Kidney (tissue), 14 donors: Measurements from ENCODE around the gene TRIM32. TPM values are rescaled to one million over a fixed set of nuclear protein-coding genes. Genes with fewer than 3 reads are reported as not detected.

ENCODE experiments used
- DNase-seq, 5 donors: peaks; one replicate each; pipeline ENCODE4 v3.0.0-alpha.2; 2013 to 2020
- FAIRE-seq: peaks from 2 replicates; lab custom pipeline; 2012; peaks lifted over from hg19 to GRCh38; lab: Jason Lieb, UNC
- H3K27ac ChIP-seq, 2 donors: one replicate each; pipeline ENCODE4 v1.7.0; 2013; ENCODE audit warnings: low read depth in 2 of 2, low read length in 2 of 2, inconsistent platforms in 1 of 2
- H3K27me3 ChIP-seq: one replicate; pipeline ENCODE4 v1.7.1; 2013; ENCODE audit warnings: low read length, inconsistent platforms; ENCODE audit not compliant: control insufficient read depth, insufficient read depth
- H3K36me3 ChIP-seq, 3 donors: one replicate each; pipeline versions ENCODE4 v1.7.0 to v1.7.1; 2013; ENCODE audit warnings: low read length in 3 of 3, control low read depth in 1 of 3, inconsistent platforms in 1 of 3; ENCODE audit not compliant: insufficient read depth in 3 of 3, control insufficient read depth in 2 of 3
- H3K4me1 ChIP-seq, 3 donors: one replicate each; pipeline versions ENCODE4 v1.7.0 to v1.7.1; 2013; ENCODE audit warnings: low read length in 3 of 3, inconsistent platforms in 1 of 3, low read depth in 1 of 3; ENCODE audit not compliant: control insufficient read depth in 2 of 3, insufficient read depth in 2 of 3
- H3K4me3 ChIP-seq, 3 donors: one replicate each; pipeline versions ENCODE4 v1.7.0 to v1.8.1; 2013; ENCODE audit warnings: low read length in 3 of 3, control low read depth in 1 of 3, inconsistent platforms in 1 of 3
- H3K9ac ChIP-seq, 3 donors: one replicate each; pipeline versions ENCODE4 v1.7.0 to v1.7.1; 2013; ENCODE audit warnings: low read length in 3 of 3, control low read depth in 1 of 3, inconsistent platforms in 1 of 3
- H3K9me3 ChIP-seq, 3 donors: one replicate each; pipeline versions ENCODE4 v1.7.0 to v1.7.1; 2013; ENCODE audit warnings: low read length in 3 of 3, control low read depth in 1 of 3, inconsistent platforms in 1 of 3; ENCODE audit not compliant: control insufficient read depth in 2 of 3, insufficient read depth in 1 of 3
- CTCF ChIP-seq: IDR thresholded peaks from 3 replicates; pipeline ENCODE4 v1.5.1; 2012; ENCODE audit warnings: mild to moderate bottlenecking, moderate library complexity, borderline replicate concordance; ENCODE audit not compliant: insufficient read depth; ENCODE audit errors: extremely low read depth
- intact Hi-C: fragments of 100-400 bp; cut with DNase I; formaldehyde crosslinking; loops from one replicate; pipeline ENCODE4 v1.11.1; 2022
- polyA plus RNA-seq: library from polyadenylated mRNA; stranded (reverse); fragments of 350-450 nt; fragmentation: Illumina TruSeq; extraction: RNeasy Lipid Tissue Mini Kit (QIAGEN cat#74804); gene quantifications from one replicate; pipeline ENCODE4 v1.2.3, GENCODE V29; 2014; ENCODE audit warnings: low read depth, low replicate concordance; ENCODE audit not compliant: insufficient read depth
- total RNA-seq: library from RNA; stranded (reverse); fragmentation: NEBNext Ultra II Directional; extraction: Animal tissue kit (Norgen Biotek cat#: 25700); gene quantifications from one replicate; pipeline ENCODE4 v1.2.1, GENCODE V29; 2021
- donor health status: control.
- donor health status: control.
- donor health status: control.
- donor health status: control.
- donor health status: control.
- donor health status: DM: yes; HTN: yes; CAD: no.
- donor health status: Normal renal cell carcinoma (clear cell type).

Gene TRIM32
- total and polyA plus RNA-seq, 2 donors from 2014 or later, result 5.2 to 22.6 TPM

- peaks cover 0 to 4% (median 0%) of the 10 kb centered on the region in 3 donors for H3K36me3 ChIP-seq
- H3K9ac ChIP-seq, result no peak overlapping the region
- intact Hi-C loops, result no loop called here
- H3K4me1 ChIP-seq, result no peaks in the 10 kb centered on the region
- DNase-seq (no peak), FAIRE-seq (no peak)
- no peak overlapping the region for H3K4me3 ChIP-seq
- no peaks in the 10 kb centered on the region for H3K27me3 ChIP-seq
- H3K27ac ChIP-seq, result no peak overlapping the region
- H3K9me3 ChIP-seq, result peaks cover 0 to 11% (median 0%) of the 10 kb centered on the region in 3 donors
- no peak for TF ChIP-seq CTCF
These were observed 12.7 kb upstream of the TRIM32 start for GRCh38 chr9:116674210-116674980.

- Histone ChIP-seq H3K4me3 (no peak overlapping the region), H3K36me3 (no peaks in the 10 kb centered on the region), H3K27ac (no peak overlapping the region), H3K4me1 (peaks cover 0 to 15% (median 8%) of the 10 kb centered on the region in 3 donors), H3K9me3 (no peaks in the 10 kb centered on the region), H3K9ac (no peak overlapping the region), H3K27me3 (no peaks in the 10 kb centered on the region)
- intact Hi-C loops, result no loop called here
- DNase-seq, result no peak
- no peak for FAIRE-seq
- TF ChIP-seq CTCF, result no peak
These were observed 3.6 kb upstream of the TRIM32 start for GRCh38 chr9:116683535-116683934.

- intact Hi-C loops, result no loop called here
- DNase-seq, result no peak
- H3K9me3 ChIP-seq, result no peaks in the 10 kb centered on the region
- H3K27me3 ChIP-seq, result no peaks in the 10 kb centered on the region
- no peaks in the 10 kb centered on the region for H3K36me3 ChIP-seq
- no peak for FAIRE-seq
- no peak for TF ChIP-seq CTCF
- H3K9ac ChIP-seq, result no peak overlapping the region
- H3K4me3 ChIP-seq, result no peak overlapping the region
- H3K4me1 ChIP-seq, result peaks cover 0 to 16% (median 15%) of the 10 kb centered on the region in 3 donors
- H3K27ac ChIP-seq, result no peak overlapping the region
These were observed 1.9 kb upstream of the TRIM32 start for GRCh38 chr9:116685166-116685565.
